ENCODE results near the gene ATIC.

ATIC gene

GRCh38 chr2:215338883-215339679 lies 27.2 kb downstream of the ATIC start:
- ATAC-seq: no peak
- TF ChIP-seq ZC3H10 (CRISPR knock-in tag; IDR thresholded peaks at IDR 0.05) (no peak), PATZ1 (CRISPR knock-in tag; IDR thresholded peaks at IDR 0.05; ENCODE audit: borderline replicate concordance) (no peak), OSR1 (CRISPR knock-in tag; IDR thresholded peaks at IDR 0.05) (no peak), ZFP3 (CRISPR knock-in tag; IDR thresholded peaks at IDR 0.05) (peak; percentile 74; the same call in 1 of the 2 replicates), PPARA (CRISPR knock-in tag; IDR thresholded peaks at IDR 0.05; ENCODE audit: borderline replicate concordance) (no peak), GLIS3 (CRISPR knock-in tag; IDR thresholded peaks at IDR 0.05) (no peak), TSHZ2 (CRISPR knock-in tag; IDR thresholded peaks at IDR 0.05) (peak; percentile 50; the same call in 1 of the 2 replicates), TCF4 (CRISPR knock-in tag; IDR thresholded peaks at IDR 0.05; ENCODE audit: borderline replicate concordance) (peak; percentile 63; the same call in 1 of the 2 replicates), CSDC2 (CRISPR knock-in tag; IDR thresholded peaks at IDR 0.05) (no peak), BACH2 (CRISPR knock-in tag; IDR thresholded peaks at IDR 0.05; ENCODE audit: borderline replicate concordance) (no peak)

DNA sequence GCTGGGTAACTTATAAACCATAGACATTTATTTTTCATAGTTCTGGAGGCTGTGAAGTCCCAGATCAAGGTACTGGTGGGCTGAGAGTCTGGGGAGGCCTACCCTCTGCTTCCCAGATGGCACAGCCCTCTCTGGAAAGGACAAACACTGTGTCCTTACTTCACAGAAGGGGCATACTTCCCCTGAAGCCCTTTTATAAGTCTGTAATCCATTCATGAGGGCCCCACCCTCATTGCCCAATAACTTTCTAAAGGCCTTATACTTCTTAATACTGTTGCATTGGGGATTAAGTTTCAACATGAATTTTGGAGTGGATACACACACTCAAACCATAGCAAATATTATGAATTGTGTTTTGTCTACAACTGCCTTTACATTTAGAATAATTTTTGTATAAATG lies 36.0 kb downstream of the ATIC start:
- TF ChIP-seq GLIS3 (CRISPR knock-in tag; IDR thresholded peaks at IDR 0.05) (no peak), TSHZ2 (CRISPR knock-in tag; IDR thresholded peaks at IDR 0.05) (no peak), ZNF8 (CRISPR knock-in tag; IDR thresholded peaks at IDR 0.05) (no peak), ZFP3 (CRISPR knock-in tag; IDR thresholded peaks at IDR 0.05) (no peak), PPARA (CRISPR knock-in tag; IDR thresholded peaks at IDR 0.05; ENCODE audit: borderline replicate concordance) (no peak), ZFP30 (CRISPR knock-in tag; IDR thresholded peaks at IDR 0.05) (no peak), TOX (CRISPR knock-in tag; IDR thresholded peaks at IDR 0.05; ENCODE audit: borderline replicate concordance) (no peak), ZNF70 (CRISPR knock-in tag; IDR thresholded peaks at IDR 0.05) (no peak), SNAI2 (CRISPR knock-in tag; IDR thresholded peaks at IDR 0.05) (no peak), CSDC2 (CRISPR knock-in tag; IDR thresholded peaks at IDR 0.05) (no peak), PATZ1 (CRISPR knock-in tag; IDR thresholded peaks at IDR 0.05; ENCODE audit: borderline replicate concordance) (no peak), BACH2 (CRISPR knock-in tag; IDR thresholded peaks at IDR 0.05; ENCODE audit: borderline replicate concordance) (no peak), ZC3H10 (CRISPR knock-in tag; IDR thresholded peaks at IDR 0.05) (no peak), ESRRG (CRISPR knock-in tag; IDR thresholded peaks at IDR 0.05) (no peak), ISL1 (CRISPR knock-in tag; IDR thresholded peaks at IDR 0.05) (no peak), TCF4 (CRISPR knock-in tag; IDR thresholded peaks at IDR 0.05; ENCODE audit: borderline replicate concordance) (no peak), ZNF565 (CRISPR knock-in tag; conservative IDR thresholded peaks at IDR 0.05; ENCODE audit: low read depth) (no peak), POU6F1 (CRISPR knock-in tag; IDR thresholded peaks at IDR 0.05; ENCODE audit: borderline replicate concordance, low read depth) (no peak), RARB (CRISPR knock-in tag; IDR thresholded peaks at IDR 0.05) (no peak)
- TF ChIP-seq, protein P1, sequence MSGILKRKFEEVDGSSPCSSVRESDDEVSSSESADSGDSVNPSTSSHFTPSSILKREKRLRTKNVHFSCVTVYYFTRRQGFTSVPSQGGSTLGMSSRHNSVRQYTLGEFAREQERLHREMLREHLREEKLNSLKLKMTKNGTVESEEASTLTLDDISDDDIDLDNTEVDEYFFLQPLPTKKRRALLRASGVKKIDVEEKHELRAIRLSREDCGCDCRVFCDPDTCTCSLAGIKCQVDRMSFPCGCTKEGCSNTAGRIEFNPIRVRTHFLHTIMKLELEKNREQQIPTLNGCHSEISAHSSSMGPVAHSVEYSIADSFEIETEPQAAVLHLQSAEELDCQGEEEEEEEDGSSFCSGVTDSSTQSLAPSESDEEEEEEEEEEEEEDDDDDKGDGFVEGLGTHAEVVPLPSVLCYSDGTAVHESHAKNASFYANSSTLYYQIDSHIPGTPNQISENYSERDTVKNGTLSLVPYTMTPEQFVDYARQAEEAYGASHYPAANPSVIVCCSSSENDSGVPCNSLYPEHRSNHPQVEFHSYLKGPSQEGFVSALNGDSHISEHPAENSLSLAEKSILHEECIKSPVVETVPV (CRISPR knock-in tag; IDR thresholded peaks at IDR 0.05): no peak

More for the DNA sequence above, 36.0 kb downstream of the ATIC start:
- ATAC-seq: no peak

All from SK-N-SH treated with all-trans-retinoic acid at 6 μM for 48 hours (cell line).